ENCODE results near the gene IGF1R. TPM values are rescaled to one million over a fixed set of nuclear protein-coding genes. Genes with fewer than 3 reads are reported as not detected.

The IGF1R gene
- total and polyA plus RNA-seq, 2 of the 13 experiments (the other 11 are each of a cell fraction or from before 2014, with no cell fraction given) = 15.9 to 18.4 TPM

DNA sequence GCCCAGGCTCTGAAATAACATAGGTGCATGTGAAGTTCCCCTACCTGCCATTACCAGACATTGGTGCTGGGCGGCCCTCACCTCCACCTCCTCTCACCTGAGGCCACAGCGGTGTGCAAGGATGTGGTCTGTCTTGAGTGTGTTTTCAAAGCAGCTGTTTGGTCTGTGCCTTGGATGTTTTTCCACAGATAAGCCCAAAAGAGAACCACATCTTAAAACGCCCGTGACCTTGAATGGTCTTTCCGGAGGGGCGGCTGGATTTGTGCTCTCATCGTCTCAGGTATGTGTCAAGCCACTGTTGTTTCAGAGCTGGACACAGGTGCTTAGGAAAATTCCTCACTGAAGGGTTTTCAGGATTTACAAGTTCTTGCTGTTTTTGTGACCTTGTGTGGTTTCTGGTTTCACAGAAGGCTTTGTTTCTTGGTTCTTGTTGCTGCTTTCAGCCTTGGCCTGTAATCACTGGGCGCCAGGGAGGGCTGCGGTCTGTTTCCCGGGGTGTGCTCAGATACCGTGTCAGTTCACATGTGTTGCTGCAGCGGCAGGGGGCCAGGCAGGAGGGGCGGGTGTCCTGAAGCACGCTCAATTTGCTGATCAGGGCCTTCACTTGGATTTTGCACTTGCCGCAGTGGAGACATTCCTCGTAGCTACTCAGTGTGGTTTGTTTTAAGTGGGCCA is 128.4 kb downstream of the IGF1R start (continued):
- TF ChIP-seq, protein P1, sequence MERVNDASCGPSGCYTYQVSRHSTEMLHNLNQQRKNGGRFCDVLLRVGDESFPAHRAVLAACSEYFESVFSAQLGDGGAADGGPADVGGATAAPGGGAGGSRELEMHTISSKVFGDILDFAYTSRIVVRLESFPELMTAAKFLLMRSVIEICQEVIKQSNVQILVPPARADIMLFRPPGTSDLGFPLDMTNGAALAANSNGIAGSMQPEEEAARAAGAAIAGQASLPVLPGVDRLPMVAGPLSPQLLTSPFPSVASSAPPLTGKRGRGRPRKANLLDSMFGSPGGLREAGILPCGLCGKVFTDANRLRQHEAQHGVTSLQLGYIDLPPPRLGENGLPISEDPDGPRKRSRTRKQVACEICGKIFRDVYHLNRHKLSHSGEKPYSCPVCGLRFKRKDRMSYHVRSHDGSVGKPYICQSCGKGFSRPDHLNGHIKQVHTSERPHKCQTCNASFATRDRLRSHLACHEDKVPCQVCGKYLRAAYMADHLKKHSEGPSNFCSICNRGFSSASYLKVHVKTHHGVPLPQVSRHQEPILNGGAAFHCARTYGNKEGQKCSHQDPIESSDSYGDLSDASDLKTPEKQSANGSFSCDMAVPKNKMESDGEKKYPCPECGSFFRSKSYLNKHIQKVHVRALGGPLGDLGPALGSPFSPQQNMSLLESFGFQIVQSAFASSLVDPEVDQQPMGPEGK (CRISPR knock-in tag; IDR thresholded peaks at IDR 0.05) = peak; percentile 71
- TF ChIP-seq, protein P2, sequence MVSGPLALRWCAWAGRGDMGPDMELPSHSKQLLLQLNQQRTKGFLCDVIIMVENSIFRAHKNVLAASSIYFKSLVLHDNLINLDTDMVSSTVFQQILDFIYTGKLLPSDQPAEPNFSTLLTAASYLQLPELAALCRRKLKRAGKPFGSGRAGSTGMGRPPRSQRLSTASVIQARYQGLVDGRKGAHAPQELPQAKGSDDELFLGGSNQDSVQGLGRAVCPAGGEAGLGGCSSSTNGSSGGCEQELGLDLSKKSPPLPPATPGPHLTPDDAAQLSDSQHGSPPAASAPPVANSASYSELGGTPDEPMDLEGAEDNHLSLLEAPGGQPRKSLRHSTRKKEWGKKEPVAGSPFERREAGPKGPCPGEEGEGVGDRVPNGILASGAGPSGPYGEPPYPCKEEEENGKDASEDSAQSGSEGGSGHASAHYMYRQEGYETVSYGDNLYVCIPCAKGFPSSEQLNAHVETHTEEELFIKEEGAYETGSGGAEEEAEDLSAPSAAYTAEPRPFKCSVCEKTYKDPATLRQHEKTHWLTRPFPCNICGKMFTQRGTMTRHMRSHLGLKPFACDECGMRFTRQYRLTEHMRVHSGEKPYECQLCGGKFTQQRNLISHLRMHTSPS (CRISPR knock-in tag; IDR thresholded peaks at IDR 0.05; ENCODE audit: low read depth) = no peak
- 0 out of 2 replicates have a peak, but pooled peaks have one; percentile 7 for TF ChIP-seq TCF7 (IDR thresholded peaks at IDR 0.05; ENCODE audit: low read depth)
- 0 out of 2 replicates have a peak, but pooled peaks have one; percentile 29 for TF ChIP-seq POGZ (CRISPR knock-in tag; IDR thresholded peaks at IDR 0.05)
- TF ChIP-seq, protein P3, sequence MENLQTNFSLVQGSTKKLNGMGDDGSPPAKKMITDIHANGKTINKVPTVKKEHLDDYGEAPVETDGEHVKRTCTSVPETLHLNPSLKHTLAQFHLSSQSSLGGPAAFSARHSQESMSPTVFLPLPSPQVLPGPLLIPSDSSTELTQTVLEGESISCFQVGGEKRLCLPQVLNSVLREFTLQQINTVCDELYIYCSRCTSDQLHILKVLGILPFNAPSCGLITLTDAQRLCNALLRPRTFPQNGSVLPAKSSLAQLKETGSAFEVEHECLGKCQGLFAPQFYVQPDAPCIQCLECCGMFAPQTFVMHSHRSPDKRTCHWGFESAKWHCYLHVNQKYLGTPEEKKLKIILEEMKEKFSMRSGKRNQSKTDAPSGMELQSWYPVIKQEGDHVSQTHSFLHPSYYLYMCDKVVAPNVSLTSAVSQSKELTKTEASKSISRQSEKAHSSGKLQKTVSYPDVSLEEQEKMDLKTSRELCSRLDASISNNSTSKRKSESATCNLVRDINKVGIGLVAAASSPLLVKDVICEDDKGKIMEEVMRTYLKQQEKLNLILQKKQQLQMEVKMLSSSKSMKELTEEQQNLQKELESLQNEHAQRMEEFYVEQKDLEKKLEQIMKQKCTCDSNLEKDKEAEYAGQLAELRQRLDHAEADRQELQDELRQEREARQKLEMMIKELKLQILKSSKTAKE (CRISPR knock-in tag; IDR thresholded peaks at IDR 0.05; ENCODE audit: borderline replicate concordance) = peak; percentile 42; the same call in 1 of the 2 replicates
- peak; percentile 38; the same call in 1 of the 2 replicates for TF ChIP-seq HDAC2 (CRISPR knock-in tag; IDR thresholded peaks at IDR 0.05)
- TF ChIP-seq FOXJ3 (CRISPR knock-in tag; IDR thresholded peaks at IDR 0.05; ENCODE audit: borderline replicate concordance) = peak; percentile 30; the same call in 1 of the 2 replicates
- TF ChIP-seq, protein P4, sequence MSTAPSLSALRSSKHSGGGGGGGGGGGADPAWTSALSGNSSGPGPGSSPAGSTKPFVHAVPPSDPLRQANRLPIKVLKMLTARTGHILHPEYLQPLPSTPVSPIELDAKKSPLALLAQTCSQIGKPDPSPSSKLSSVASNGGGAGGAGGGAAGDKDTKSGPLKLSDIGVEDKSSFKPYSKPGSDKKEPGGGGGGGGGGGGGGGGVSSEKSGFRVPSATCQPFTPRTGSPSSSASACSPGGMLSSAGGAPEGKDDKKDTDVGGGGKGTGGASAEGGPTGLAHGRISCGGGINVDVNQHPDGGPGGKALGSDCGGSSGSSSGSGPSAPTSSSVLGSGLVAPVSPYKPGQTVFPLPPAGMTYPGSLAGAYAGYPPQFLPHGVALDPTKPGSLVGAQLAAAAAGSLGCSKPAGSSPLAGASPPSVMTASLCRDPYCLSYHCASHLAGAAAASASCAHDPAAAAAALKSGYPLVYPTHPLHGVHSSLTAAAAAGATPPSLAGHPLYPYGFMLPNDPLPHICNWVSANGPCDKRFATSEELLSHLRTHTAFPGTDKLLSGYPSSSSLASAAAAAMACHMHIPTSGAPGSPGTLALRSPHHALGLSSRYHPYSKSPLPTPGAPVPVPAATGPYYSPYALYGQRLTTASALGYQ (CRISPR knock-in tag; IDR thresholded peaks at IDR 0.05) = peak; percentile 29; the same call in 1 of the 2 replicates
- TF ChIP-seq, protein P5, sequence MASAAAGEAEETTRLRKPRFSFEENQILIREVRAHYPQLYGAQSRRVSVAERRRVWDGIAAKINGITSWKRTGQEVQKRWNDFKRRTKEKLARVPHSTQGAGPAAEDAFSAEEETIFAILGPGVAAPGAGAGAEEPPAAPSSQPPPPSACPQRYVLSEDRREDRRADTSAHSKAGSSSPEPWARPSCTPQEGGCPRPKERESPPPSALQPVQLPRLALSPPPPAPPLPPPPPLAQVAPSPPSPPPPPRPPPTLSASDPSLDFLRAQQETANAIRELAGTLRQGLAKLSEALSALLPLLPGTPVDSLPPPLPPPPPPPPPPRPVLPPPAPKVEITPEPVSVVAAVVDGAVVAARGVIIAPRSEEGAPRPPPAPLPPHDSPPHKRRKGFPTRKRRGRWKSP (CRISPR knock-in tag; IDR thresholded peaks at IDR 0.05) = no peak
- peak; percentile 35; the same call in 1 of the 2 replicates for TF ChIP-seq NCOA2 (CRISPR knock-in tag; IDR thresholded peaks at IDR 0.05)
- TF ChIP-seq BCL6 (CRISPR knock-in tag; IDR thresholded peaks at IDR 0.05) = peak; percentile 23; the same call in 1 of the 2 replicates
- no peak; the same call in 1 of the 2 replicates for TF ChIP-seq REL (CRISPR knock-in tag; conservative IDR thresholded peaks at IDR 0.05)
- TF ChIP-seq ZNF12 (CRISPR knock-in tag; IDR thresholded peaks at IDR 0.05) = peak; percentile 67; the same call in 1 of the 2 replicates
- no peak for TF ChIP-seq CEBPB (IDR thresholded peaks at IDR 0.05; ENCODE audit: borderline replicate concordance, low read depth, low read length)
- TF ChIP-seq HOXA3 (CRISPR knock-in tag; IDR thresholded peaks at IDR 0.05) = peak; percentile 51
- TF ChIP-seq SIN3A (IDR thresholded peaks at IDR 0.05; ENCODE audit: borderline replicate concordance, low read depth, low read length) = 0 out of 2 replicates have a peak, but pooled peaks have one; percentile 36
- no peak for TF ChIP-seq SOX6 (IDR thresholded peaks at IDR 0.05)
- peak; percentile 59 for TF ChIP-seq SOX6 (CRISPR knock-in tag; IDR thresholded peaks at IDR 0.05)
- 0 out of 2 replicates have a peak, but pooled peaks have one; percentile 20 for TF ChIP-seq MTA1 (CRISPR knock-in tag; IDR thresholded peaks at IDR 0.05; ENCODE audit: borderline replicate concordance)
- no peak for TF ChIP-seq NKX3-1 (CRISPR knock-in tag; IDR thresholded peaks at IDR 0.05)
